Adipocyte (in vitro differentiated cells): ENCODE measurements around the gene RNF150.

Experiments used
- DNase-seq: peaks from one replicate; pipeline ENCODE4 v3.0.0-alpha.2; 2015; ENCODE audit warnings: low read depth
- H3K27me3 ChIP-seq: replicated peaks from 2 replicates; pipeline ENCODE4 v1.7.0; 2013; ENCODE audit warnings: mild to moderate bottlenecking, low read length, moderate library complexity; ENCODE audit not compliant: control insufficient read depth, insufficient read depth
- H3K36me3 ChIP-seq: 2 replicates; pipeline ENCODE4 v1.7.0; 2013; ENCODE audit warnings: low read length, mild to moderate bottlenecking, moderate library complexity; ENCODE audit not compliant: control insufficient read depth, insufficient read depth, severe bottlenecking
- H3K4me1 ChIP-seq: 2 replicates; pipeline ENCODE4 v1.7.0; 2013; ENCODE audit warnings: mild to moderate bottlenecking, low read length, moderate library complexity; ENCODE audit not compliant: control insufficient read depth, insufficient read depth
- H3K4me3 ChIP-seq: 2 replicates; pipeline ENCODE4 v1.7.0; 2013; ENCODE audit warnings: mild to moderate bottlenecking, low read length, moderate library complexity
- H3K9ac ChIP-seq: 2 replicates; pipeline ENCODE4 v1.7.0; 2013; ENCODE audit warnings: mild to moderate bottlenecking, low read length, moderate library complexity
- H3K9me3 ChIP-seq: 2 replicates; pipeline ENCODE4 v1.7.0; 2013; ENCODE audit warnings: mild to moderate bottlenecking, low read length, moderate library complexity; ENCODE audit not compliant: control insufficient read depth

Gene RNF150

DNA sequence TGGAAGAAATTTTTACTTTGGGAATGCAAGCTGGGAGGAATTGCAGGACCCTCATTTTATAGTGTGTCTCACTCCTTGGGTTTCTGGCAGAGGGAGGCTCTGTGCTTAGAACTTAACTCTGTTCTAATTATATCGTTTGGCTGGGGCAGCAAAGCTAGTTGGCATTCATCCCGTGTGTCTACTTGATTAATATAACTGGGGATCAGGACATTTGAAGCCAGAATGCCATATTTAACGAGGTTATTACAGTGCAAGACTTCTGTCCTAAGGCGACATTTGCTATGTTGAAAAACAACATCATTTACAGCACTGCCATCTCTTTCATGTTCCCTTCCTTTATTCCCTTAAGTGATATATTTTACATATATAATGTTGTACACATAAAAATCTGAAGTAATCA, 198.0 kb downstream of the RNF150 start:
- Histone ChIP-seq H3K4me1 (peaks cover 50% of the 10 kb centered on the region), H3K36me3 (no peaks in the 10 kb centered on the region), H3K9me3 (no peaks in the 10 kb centered on the region), H3K9ac (peak overlapping the region; percentile 27), H3K27me3 (no peaks in the 10 kb centered on the region), H3K4me3 (no peak overlapping the region)
- DNase-seq = peak; percentile 38

DNA sequence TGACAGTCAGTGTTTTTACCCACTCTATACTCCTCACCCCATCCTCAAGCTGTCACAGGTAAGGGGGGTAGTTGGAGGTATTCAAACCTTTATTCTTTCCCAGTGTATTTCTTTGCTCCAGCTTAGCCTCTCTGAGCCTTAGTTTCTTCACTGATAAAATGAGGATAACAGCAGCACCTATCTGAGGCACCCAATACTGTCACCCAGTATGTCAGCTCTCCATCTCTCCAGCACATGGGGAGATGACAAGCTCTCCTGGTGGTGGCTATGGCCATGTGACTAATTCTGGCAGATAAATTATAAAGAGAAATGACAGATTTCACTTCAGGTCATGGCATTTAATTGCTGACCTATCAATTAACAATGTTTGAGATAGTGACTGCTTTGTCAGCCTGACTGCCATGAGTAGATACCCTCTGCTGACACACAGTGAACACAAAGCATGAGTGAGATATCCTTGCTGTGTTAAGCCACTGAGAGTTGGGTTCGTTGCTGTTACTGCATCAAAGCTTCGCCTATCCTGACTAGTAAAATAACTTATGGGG, 200.7 kb downstream of the RNF150 start:
- Histone ChIP-seq H3K36me3 (no peaks in the 10 kb centered on the region), H3K27me3 (no peaks in the 10 kb centered on the region), H3K9ac (no peak overlapping the region), H3K4me3 (no peak overlapping the region), H3K9me3 (no peaks in the 10 kb centered on the region), H3K4me1 (peaks cover 31% of the 10 kb centered on the region)
- DNase-seq = no peak

DNA sequence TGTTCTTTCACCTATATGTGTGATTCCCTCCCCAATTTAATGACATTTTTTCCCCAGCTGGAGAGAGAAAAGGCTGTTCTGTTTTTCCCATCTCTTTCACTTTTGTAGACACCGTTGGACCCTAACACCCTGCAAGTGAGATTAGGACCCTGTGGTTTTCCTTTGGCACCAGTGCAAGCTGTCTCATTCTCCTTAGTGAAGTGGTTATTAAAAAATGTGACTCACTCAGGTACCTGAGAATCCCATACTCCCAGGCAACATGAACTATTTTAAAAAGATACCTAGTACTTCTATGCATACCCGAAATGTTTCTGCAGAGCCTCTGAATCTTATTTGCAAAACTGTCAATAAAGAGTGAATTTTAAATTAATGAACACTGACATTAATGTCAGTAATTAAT, 201.4 kb downstream of the RNF150 start:
- no peaks in the 10 kb centered on the region for H3K9me3 ChIP-seq

DNA sequence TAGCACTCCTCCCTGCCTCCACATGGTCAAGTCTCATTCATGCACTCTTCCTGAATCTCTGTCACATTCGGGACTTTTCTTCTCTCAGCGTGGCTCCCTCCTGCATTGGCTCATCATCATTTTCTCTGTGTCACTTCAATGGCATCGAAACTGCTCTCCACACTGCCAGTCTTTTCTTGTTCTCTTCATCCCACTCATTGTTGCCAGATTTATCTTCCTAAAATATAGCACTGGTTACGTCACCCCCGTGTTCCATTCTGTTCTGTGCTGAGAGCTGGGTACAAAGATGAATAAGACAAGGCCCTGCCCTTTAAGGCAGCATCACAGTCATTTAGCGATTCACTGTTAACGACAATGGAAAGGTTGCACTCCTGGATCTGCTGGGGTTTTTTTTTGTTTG, 202.7 kb downstream of the RNF150 start:
- Histone ChIP-seq H3K4me1 (peaks cover 30% of the 10 kb centered on the region), H3K27me3 (no peaks in the 10 kb centered on the region), H3K9me3 (no peaks in the 10 kb centered on the region), H3K9ac (no peak overlapping the region), H3K36me3 (no peaks in the 10 kb centered on the region), H3K4me3 (no peak overlapping the region)
- no peak for DNase-seq

More for the DNA sequence above, 201.4 kb downstream of the RNF150 start:
- Histone ChIP-seq H3K4me3 (no peak overlapping the region), H3K27me3 (no peaks in the 10 kb centered on the region), H3K9ac (no peak overlapping the region), H3K4me1 (peaks cover 32% of the 10 kb centered on the region), H3K36me3 (no peaks in the 10 kb centered on the region)
- no peak for DNase-seq

DNA sequence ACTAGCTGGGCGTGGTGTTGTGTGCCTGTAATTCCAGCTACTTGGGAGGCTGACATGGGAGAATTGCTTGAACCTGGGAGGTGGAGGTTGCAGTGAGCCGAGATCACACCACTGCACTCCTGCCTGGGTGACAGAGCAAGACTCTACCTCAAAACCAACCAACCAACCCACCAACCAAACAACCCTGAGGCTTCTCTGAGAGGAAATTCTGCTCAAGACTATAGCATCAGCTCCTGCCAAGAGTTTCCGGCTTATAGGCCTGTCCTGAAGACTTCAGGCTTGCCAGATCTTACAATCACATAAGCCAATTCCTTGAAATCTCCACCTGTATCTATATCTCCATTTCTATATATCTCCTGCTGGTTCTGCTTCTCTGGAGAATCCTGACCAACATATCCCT, 203.3 kb downstream of the RNF150 start:
- H3K4me3 ChIP-seq = no peak overlapping the region
- no peaks in the 10 kb centered on the region for H3K36me3 ChIP-seq
- no peaks in the 10 kb centered on the region for H3K9me3 ChIP-seq
- no peak for DNase-seq
- no peak overlapping the region for H3K9ac ChIP-seq
- no peaks in the 10 kb centered on the region for H3K27me3 ChIP-seq
- peaks cover 25% of the 10 kb centered on the region for H3K4me1 ChIP-seq

DNA sequence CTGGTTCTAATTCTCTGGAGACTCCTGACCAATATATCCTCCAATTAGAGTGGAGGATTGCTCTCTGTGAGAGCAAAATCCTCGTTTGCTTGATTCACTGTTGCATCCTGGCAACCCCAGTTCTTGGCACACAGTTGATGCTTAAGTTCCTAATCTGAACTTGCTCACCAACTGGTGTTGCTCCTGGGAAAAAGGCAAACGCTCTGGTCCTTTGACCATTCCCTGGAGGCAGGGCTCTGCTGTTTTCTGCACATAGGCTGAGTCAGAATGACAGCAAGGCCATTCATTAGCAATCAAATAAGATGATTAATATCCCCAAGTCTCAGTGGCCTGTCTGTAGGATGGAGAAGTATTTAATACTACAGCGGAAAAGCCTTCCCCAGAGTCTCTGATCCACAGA, 204.4 kb downstream of the RNF150 start:
- Histone ChIP-seq H3K27me3 (no peaks in the 10 kb centered on the region), H3K4me1 (peaks cover 16% of the 10 kb centered on the region)
- DNase-seq = no peak

DNA sequence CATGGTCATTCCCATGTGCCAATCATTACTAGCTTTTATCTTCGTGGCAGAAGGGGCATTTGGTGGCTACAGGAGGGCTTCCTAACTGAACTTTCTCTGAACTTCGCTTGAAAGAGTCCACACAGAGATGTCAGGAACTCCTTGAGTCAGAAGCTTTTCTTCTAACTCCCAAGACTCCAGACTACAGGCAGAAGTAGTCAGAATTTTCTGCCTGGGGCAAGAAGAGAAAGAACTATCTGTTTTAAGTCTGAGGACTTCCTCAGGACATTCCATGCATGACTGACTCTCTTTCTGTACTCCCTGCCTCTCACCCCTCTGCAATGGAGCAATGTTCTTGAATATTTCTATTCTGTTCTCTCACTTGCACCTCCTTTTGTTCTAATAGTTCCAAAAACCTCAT, 206.6 kb downstream of the RNF150 start:
- H3K27me3 ChIP-seq = no peaks in the 10 kb centered on the region
- DNase-seq = peak; percentile 80
- H3K4me1 ChIP-seq = peaks cover 16% of the 10 kb centered on the region
- H3K9me3 ChIP-seq = no peaks in the 10 kb centered on the region
- H3K36me3 ChIP-seq = no peaks in the 10 kb centered on the region
- no peak overlapping the region for H3K9ac ChIP-seq
- no peak overlapping the region for H3K4me3 ChIP-seq

More for the DNA sequence above, 204.4 kb downstream of the RNF150 start:
- no peaks in the 10 kb centered on the region for H3K36me3 ChIP-seq
- no peak overlapping the region for H3K9ac ChIP-seq
- no peaks in the 10 kb centered on the region for H3K9me3 ChIP-seq
- no peak overlapping the region for H3K4me3 ChIP-seq

DNA sequence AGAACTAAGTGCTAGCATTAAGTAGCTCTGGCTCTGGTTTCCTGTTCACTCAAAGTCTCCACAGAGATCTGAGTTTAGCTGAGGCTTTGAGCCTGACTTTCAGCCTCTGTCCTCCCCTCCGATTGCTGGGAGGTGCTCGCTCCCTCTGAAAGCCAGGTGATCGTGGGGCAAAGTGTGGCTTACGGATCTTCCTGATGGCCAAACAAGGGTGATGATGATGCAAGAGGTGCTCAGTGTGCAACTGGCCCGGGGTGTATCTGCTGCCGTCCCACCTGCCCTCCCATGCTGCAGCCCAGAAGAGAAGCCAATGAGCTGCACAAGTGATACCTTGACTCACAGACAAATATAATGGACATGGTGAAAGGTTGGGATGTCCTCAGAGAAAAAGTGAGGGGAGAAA, 207.9 kb downstream of the RNF150 start:
- Histone ChIP-seq H3K9ac (no peak overlapping the region), H3K4me1 (peaks cover 16% of the 10 kb centered on the region), H3K9me3 (no peaks in the 10 kb centered on the region), H3K4me3 (no peak overlapping the region), H3K36me3 (no peaks in the 10 kb centered on the region), H3K27me3 (no peaks in the 10 kb centered on the region)
- DNase-seq = no peak

DNA sequence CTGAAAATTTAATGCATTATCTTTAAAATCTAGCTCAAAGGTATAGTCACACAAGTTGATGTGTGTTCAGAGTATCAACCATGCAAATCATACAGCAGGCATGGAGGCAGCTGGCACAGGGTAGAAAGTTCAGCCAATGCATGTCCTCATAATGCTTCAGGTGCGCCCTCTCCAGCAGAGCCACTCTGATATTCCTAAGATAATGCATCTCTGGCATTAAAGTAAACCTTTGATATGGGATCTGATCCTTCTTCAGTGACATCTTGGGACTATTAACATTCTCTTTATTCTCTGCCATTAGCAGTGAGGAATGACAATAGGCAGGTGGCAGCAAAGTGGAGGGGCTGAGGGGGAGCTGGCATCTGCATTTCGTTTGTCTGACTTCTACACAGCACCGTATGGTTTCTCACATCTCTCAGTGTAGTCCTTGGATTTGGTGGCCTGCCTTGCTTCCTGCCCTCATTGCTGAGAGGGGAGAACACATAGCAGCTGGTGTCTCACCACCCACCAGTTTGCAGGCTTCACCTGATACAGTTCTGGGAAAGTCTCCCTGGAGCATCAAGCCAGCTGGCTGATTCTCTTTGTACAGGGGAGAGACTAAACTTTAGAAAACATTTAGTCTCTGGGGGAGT, 208.4 kb downstream of the RNF150 start:
- DNase-seq = no peak
- H3K4me3 ChIP-seq = no peak overlapping the region
- no peak overlapping the region for H3K9ac ChIP-seq
- H3K4me1 ChIP-seq = peaks cover 16% of the 10 kb centered on the region
- no peaks in the 10 kb centered on the region for H3K36me3 ChIP-seq
- no peaks in the 10 kb centered on the region for H3K9me3 ChIP-seq
- no peaks in the 10 kb centered on the region for H3K27me3 ChIP-seq

DNA sequence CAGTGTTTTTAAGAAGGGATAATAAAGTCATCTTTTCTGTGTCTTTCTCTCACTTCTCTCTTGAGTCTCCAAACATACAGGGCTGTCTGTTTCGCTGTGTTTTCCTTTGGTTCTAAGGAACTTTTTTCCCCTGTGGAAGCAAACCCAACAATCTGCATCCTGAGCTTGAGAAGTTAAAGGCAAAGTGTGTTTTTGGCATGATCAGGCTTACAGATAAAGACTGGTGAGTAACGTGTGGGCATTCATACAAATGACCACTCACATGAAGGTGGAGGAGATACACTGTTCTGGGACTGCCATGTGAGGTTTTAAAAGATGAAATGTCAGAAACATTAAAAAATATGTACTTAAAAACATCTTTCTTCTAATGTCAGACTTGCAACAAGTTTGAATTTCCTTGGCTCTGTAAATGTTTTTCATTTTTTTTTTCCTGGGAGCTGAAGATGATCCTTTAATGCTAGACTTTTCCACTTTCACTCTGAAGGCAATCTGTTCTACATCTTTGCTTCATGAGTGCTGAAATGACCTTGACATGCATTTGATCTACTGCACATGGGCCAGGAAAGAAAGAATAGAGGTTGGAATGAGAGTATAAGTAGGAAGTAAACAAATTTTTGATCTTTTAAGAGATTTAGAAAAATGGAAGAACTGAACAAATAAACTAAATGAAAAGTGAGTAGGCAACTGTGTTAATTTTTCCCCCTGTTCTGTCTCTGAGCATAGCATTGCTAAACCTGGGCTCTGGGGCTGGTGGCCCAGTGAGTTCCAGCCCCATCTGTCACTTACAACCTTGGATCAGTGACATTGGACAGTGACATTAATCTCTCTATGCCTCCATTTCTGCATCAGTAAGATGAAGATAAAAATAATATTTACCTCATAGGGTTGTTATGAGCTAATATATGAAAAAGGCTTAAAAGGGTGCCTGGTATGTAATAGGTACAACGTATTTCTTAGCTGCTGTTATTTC, 226.0 kb downstream of the RNF150 start:
- no peak overlapping the region for H3K9ac ChIP-seq
- DNase-seq = no peak
- H3K4me3 ChIP-seq = no peak overlapping the region
- no peaks in the 10 kb centered on the region for H3K9me3 ChIP-seq
- no peaks in the 10 kb centered on the region for H3K27me3 ChIP-seq
- H3K36me3 ChIP-seq = peaks cover 7% of the 10 kb centered on the region
- peaks cover 17% of the 10 kb centered on the region for H3K4me1 ChIP-seq

DNA sequence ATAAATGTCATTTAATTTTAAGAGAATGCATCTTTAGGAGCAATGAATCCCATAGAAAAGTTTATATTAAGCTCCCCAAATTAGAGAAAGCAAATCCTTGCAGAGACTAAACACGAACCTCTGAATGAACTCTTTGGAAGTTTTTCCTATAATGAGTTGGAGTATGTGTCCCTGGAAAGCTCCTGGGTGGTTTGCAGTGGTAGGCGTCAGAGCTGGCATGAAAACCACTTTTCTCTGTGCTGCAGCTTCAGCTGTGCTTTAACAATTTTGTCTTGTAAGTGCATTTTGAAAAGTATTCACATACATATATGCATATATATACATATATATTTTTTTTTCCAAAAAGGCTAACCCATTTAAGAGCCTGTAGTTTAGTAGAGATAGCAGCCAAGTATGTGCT, 228.4 kb downstream of the RNF150 start:
- H3K4me1 ChIP-seq = peaks cover 17% of the 10 kb centered on the region
- H3K9ac ChIP-seq = no peak overlapping the region
- H3K27me3 ChIP-seq = no peaks in the 10 kb centered on the region
- H3K4me3 ChIP-seq = no peak overlapping the region
- no peaks in the 10 kb centered on the region for H3K9me3 ChIP-seq
- no peak for DNase-seq
- H3K36me3 ChIP-seq = no peaks in the 10 kb centered on the region
